H1 (cell line): ENCODE results near the gene ENO4. TPM values are rescaled to one million over a fixed set of nuclear protein-coding genes. Genes with fewer than 3 reads are reported as not detected.

Experiments used
- ASH2L ChIP-seq: fragments of 200-600, 300-600 bp; sonication (generic); IDR thresholded peaks from one replicate; pipeline ENCODE4 v1.7.1; 2017; ENCODE audit warnings: low read length
- BCL11A ChIP-seq, 2 experiments: IDR thresholded peaks; one replicate each; pipeline ENCODE4 v1.6.1; 2011; ENCODE audit warnings: low read depth in 2 of 2, low read length in 2 of 2, mild to moderate bottlenecking in 2 of 2
- CEBPB ChIP-seq: IDR thresholded peaks from 2 replicates; pipeline ENCODE4 v1.6.1; 2012; ENCODE audit warnings: low read depth, low read length
- CHD2 ChIP-seq: IDR thresholded peaks from 2 replicates; pipeline ENCODE4 v1.6.1; 2012; ENCODE audit warnings: low read length, improper control_type of control experiment
- EGR1 ChIP-seq: IDR thresholded peaks from 2 replicates; pipeline ENCODE4 v1.6.1; 2011; ENCODE audit warnings: low read depth, low read length, borderline replicate concordance
- HDAC2 ChIP-seq, 2 experiments: fragments of 300-600 bp in 1 of 2; sonication (generic) in 1 of 2; IDR thresholded peaks; 2 replicates each; pipeline ENCODE4 v1.6.1; 2011 to 2012; ENCODE audit warnings: low read depth in 2 of 2, low read length in 2 of 2, mild to moderate bottlenecking in 2 of 2, moderate library complexity in 2 of 2, borderline replicate concordance in 1 of 2, inconsistent platforms in 1 of 2
- HDAC6 ChIP-seq: IDR thresholded peaks from one replicate; pipeline ENCODE4 v1.7.1; 2012; ENCODE audit warnings: low read depth, mild to moderate bottlenecking, inconsistent platforms, low read length, moderate library complexity
- KDM5A ChIP-seq: fragments of 200-600 bp; IDR thresholded peaks from 2 replicates; pipeline ENCODE4 v1.7.1; 2012; ENCODE audit warnings: mild to moderate bottlenecking, low read length, inconsistent platforms, mixed read lengths
- NRF1 ChIP-seq: IDR thresholded peaks from 2 replicates; pipeline ENCODE4 v1.6.1; 2011; ENCODE audit warnings: mild to moderate bottlenecking, low read depth, low read length, improper control_type of control experiment
- PHF8 ChIP-seq: fragments of 200-600 bp; sonication (generic); conservative IDR thresholded peaks from 2 replicates; pipeline ENCODE4 v1.7.1; 2012; ENCODE audit warnings: low read depth, mild to moderate bottlenecking, inconsistent platforms, low read length, moderate library complexity
- POLR2A ChIP-seq, 2 experiments: IDR thresholded peaks; 1 replicate in 1 of 2; 2 replicates in 1 of 2; pipeline ENCODE4 v1.6.1; 2011; ENCODE audit warnings: low read depth in 2 of 2, low read length in 2 of 2, mild to moderate bottlenecking in 2 of 2; ENCODE audit errors: control extremely low read depth in 1 of 2
- POLR2AphosphoS5 ChIP-seq: IDR thresholded peaks from 2 replicates; pipeline ENCODE4 v1.6.1; 2011; ENCODE audit warnings: low read depth, low read length
- RAD21 ChIP-seq, 2 experiments: IDR thresholded peaks in 1 of 2; conservative IDR thresholded peaks in 1 of 2; 2 replicates each; pipeline ENCODE4 v1.6.1; 2011; ENCODE audit warnings: low read depth in 2 of 2, low read length in 2 of 2, improper control_type of control experiment in 1 of 2, inconsistent platforms in 1 of 2, mild to moderate bottlenecking in 1 of 2, moderate library complexity in 1 of 2
- RNF2 ChIP-seq: fragments of 200-900, 300-1000 bp; sonication (generic); IDR thresholded peaks from 2 replicates; pipeline ENCODE4 v1.7.1; 2016; ENCODE audit warnings: borderline replicate concordance, low read depth, mild to moderate bottlenecking, antibody characterized with exemption, low read length; ENCODE audit not compliant: poor library complexity, severe bottlenecking; ENCODE audit errors: missing control alignments
- SAP30 ChIP-seq: fragments of 300-600 bp; sonication (generic); IDR thresholded peaks from 2 replicates; pipeline ENCODE4 v1.7.1; 2012; ENCODE audit warnings: low read length, moderate library complexity, mild to moderate bottlenecking, inconsistent platforms; ENCODE audit not compliant: insufficient read depth, insufficient replicate concordance
- SIN3A ChIP-seq, 2 experiments: IDR thresholded peaks in 1 of 2; conservative IDR thresholded peaks in 1 of 2; 2 replicates each; pipeline ENCODE4 v1.6.1; 2011 to 2012; ENCODE audit warnings: low read length in 2 of 2, improper control_type of control experiment in 1 of 2, low read depth in 1 of 2, mild to moderate bottlenecking in 1 of 2
- SIRT6 ChIP-seq: IDR thresholded peaks from one replicate; pipeline ENCODE4 v1.7.1; 2012; ENCODE audit warnings: low read length, inconsistent platforms
- SP4 ChIP-seq: IDR thresholded peaks from 2 replicates; pipeline ENCODE4 v1.6.1; 2012; ENCODE audit warnings: low read length, inconsistent platforms
- SRF ChIP-seq: IDR thresholded peaks from 2 replicates; pipeline ENCODE4 v1.6.1; 2011; ENCODE audit warnings: mild to moderate bottlenecking, low read depth, low read length, moderate library complexity
- TAF1 ChIP-seq: IDR thresholded peaks from 2 replicates; pipeline ENCODE4 v1.6.1; 2011; ENCODE audit warnings: mild to moderate bottlenecking, low read depth, low read length
- TAF7 ChIP-seq: optimal IDR thresholded peaks from 2 replicates; pipeline ENCODE3; 2011; ENCODE audit warnings: low read depth, mild to moderate bottlenecking, inconsistent platforms, low read length, moderate library complexity, borderline replicate concordance
- TBP ChIP-seq: IDR thresholded peaks from 2 replicates; pipeline ENCODE4 v1.6.1; 2011; ENCODE audit warnings: low read depth, low read length, improper control_type of control experiment
- TCF12 ChIP-seq: IDR thresholded peaks from 2 replicates; pipeline ENCODE4 v1.6.1; 2011; ENCODE audit warnings: low read depth, mild to moderate bottlenecking, low read length
- YY1 ChIP-seq: IDR thresholded peaks from 2 replicates; pipeline ENCODE4 v1.6.1; 2011; ENCODE audit warnings: low read depth, mild to moderate bottlenecking, low read length
- polyA plus RNA-seq, 7 experiments: library from polyadenylated mRNA; depleted of rRNA in 3 of 7; stranded (reverse) in 5 of 7; unstranded in 2 of 7; fragments of >200 nt in 5 of 7; fragments of 200-250 nt in 2 of 7; gene quantifications; 1 replicate in 5 of 7; 2 replicates in 1 of 7; 4 replicates in 1 of 7; pipeline versions ENCODE4 v1.2.1 to v1.2.3, GENCODE V29; 2011 to 2013; ENCODE audit warnings: missing spikeins in 2 of 7, mixed read lengths in 2 of 7
- total RNA-seq: library from RNA; stranded (reverse); fragmentation: NEBNext Ultra II Directional; extraction: Animal tissue kit (Norgen Biotek cat#: 25700); gene quantifications from 2 replicates; pipeline ENCODE4 v1.2.1, GENCODE V29; 2021

Gene ENO4
- total and polyA plus RNA-seq, 2 of the 8 experiments (the other 6 are each of a cell fraction or from before 2014, with no cell fraction given): 0.77 TPM; not detected in 1

DNA sequence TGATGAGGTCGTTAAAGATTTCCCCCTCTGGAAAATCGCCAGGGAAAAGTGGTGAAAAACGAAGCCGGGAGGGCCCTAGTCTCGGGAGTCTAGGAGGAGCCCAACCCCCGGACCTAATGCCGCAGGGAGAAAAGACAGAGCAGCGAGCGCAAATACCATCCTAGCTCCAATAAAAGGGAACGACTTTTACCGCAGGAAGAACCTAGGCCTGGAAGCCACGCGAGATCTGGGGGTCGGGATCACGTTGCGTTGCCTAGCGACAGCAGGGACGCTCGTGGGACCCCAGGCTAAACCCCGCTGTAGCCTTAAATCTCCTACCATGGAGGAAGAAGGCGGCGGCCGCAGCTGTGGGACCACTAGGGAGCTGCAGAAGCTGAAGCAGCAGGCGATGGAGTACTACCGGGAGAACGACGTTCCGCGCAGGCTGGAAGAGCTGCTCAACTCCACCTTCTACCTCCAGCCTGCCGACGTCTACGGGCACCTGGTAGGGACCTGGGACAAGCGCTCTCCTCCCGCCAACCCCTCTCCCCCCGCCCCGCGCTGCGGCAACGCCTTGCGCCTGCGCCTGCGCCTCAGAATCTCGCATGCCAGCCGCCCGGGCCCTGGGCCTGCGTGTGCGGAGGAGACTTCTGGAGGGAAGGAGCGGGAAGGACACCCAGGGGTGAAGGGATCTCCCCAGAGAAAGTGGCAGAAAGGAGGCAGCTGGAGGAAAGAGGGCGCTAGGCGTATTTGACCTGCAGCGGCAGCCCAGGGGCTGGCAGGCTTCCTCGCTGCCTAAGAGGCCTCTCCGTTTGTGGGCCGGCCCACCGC lies at the start of gene ENO4 (continued):
- no peak for TF ChIP-seq HDAC6
- peak; percentile 74 for TF ChIP-seq NRF1
- peak; percentile 61 for TF ChIP-seq PHF8
- TF ChIP-seq HDAC2 (IDR thresholded peaks at IDR 0.05; ENCODE audit: borderline replicate concordance in 1 of 2, low read depth in 2 of 2, low read length in 2 of 2): peak in 1 of 2 experiments; percentile 97; a peak in 2 of 4 replicates
- peak; percentile 60; the same call in 1 of the 2 replicates for TF ChIP-seq POLR2AphosphoS5
- 0 out of 2 replicates have a peak, but pooled peaks have one; percentile 25 for TF ChIP-seq YY1
- no peak for TF ChIP-seq RNF2
- peak; percentile 97 for TF ChIP-seq CHD2
- TF ChIP-seq SIN3A (conservative IDR thresholded peaks at IDR 0.05 in 1 of 2, IDR thresholded peaks at IDR 0.05 in 1 of 2; ENCODE audit: low read depth in 1 of 2, low read length in 2 of 2): peak; percentile 77 to 96; a peak in 3 of 4 replicates
- TF ChIP-seq ASH2L: peak; percentile 66
- TF ChIP-seq RAD21 (IDR thresholded peaks at IDR 0.05 in 1 of 2, conservative IDR thresholded peaks at IDR 0.05 in 1 of 2; ENCODE audit: low read depth in 2 of 2, low read length in 2 of 2): peak in 1 of 2 experiments; percentile 9; a peak in 1 of 4 replicates
- TF ChIP-seq SAP30: peak; percentile 95
- TF ChIP-seq TAF7: peak; percentile 31
- no peak for TF ChIP-seq BCL11A (IDR thresholded peaks at IDR 0.05; ENCODE audit: low read depth in 2 of 2, low read length in 2 of 2)
- TF ChIP-seq SRF: no peak
- peak; percentile 85 for TF ChIP-seq TAF1
- TF ChIP-seq CEBPB: no peak
- TF ChIP-seq TCF12: no peak
- no peak for TF ChIP-seq KDM5A
- no peak for TF ChIP-seq EGR1
- peak; percentile 76 for TF ChIP-seq TBP
- TF ChIP-seq POLR2A (IDR thresholded peaks at IDR 0.05; ENCODE audit: control extremely low read depth in 1 of 2, low read depth in 2 of 2, low read length in 2 of 2): peak in 1 of 2 experiments; percentile 71; a peak in 2 of 3 replicates
- no peak for TF ChIP-seq SIRT6
- no peak; the same call in 1 of the 2 replicates for TF ChIP-seq SP4
